ENCODE measurements around the gene URAD.

The URAD gene

DNA sequence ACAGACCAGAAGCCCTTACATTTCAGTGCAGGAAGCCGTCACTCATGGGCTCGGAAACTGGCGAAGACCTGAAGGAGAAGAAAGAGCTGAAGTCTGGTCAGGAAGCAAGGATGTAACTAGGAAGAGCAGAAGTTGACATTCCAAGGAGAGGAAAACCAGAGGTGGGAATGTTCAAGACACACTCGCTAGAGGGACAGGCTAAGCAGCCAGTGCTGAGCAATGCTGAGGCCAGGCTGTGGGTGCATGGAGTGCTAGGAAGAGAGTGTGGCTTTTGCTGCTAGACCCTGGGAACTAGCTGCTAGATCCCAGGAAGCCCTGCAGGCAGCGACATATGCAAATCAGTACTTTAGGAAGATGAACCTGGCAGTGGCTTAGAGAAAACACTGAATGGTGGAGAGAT is 12.1 kb upstream of the URAD start:
- DNase-seq (ENCODE audit: low read depth in 2 of 2): no peak

DNA sequence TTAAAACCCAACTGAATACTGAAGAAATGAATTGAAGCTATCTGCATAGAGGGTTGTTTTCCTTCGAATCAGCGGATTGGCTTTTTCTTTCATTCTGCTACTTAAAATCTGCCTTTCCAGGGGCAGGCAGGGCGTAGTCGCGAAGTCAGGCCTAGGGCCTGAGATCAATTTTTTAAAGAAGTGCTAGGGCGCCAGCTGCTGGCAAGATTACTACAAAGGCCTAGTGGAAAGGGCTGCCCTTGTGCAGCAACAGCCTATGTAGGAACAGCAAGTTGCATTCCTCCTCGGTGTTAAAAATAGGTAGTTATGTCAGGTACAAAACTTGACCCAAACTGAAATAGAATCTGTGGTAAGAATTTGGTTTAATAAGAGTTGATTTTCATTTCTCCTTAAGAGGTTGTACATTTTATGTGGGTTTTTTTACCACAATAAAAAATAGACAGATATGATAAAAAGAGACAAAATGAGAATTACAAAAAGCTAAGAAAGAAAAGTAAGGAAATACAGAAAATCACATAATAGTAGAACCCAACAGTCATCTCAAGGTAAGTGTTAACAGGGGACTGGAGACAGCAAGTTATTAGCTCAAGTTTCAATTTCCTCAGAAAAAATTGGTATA is 9.5 kb upstream of the URAD start:
- DNase-seq (ENCODE audit: low read depth in 2 of 2): no peak

DNA sequence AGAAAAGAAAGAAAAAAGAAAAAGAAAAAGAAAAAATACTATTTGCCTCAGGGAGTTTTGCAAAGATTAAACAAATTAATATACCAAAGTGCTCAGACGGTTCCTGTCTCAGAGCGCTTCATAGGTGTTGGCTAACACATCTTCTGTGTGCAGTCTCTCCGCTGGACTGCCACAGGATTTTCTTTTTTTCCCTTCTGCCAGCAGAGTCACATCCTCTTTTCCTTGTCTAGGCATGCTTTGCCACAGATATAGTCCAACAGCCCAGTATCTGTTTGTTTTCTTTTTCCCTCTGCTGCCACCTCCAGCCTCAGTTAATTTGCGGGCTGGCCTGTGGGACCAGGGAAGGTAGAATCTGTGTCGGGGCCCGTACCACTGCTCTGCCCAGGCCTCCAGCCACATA is 3.4 kb upstream of the URAD start:
- no peak for DNase-seq (ENCODE audit: low read depth in 2 of 2)

DNA sequence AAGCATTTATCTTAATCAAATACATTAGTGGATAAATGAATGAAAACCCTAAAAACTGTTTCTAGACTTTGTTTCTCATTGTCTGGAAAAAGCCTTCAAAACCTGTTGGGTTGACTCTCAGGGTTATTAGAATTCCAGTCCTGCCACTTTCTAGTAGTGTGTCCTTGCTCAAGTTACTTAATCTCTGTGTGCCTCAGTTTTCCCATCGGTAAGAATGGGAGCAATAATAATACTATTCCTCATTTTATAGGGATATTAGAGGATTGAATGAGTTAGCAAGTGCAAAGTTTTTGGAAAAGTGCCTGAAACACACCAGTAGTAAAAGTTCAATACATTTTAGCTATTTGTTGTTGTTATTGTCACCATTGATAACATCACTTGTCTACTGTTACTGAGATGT is 2.9 kb downstream of the URAD start:
- DNase-seq (ENCODE audit: low read depth in 2 of 2): no peak

DNA sequence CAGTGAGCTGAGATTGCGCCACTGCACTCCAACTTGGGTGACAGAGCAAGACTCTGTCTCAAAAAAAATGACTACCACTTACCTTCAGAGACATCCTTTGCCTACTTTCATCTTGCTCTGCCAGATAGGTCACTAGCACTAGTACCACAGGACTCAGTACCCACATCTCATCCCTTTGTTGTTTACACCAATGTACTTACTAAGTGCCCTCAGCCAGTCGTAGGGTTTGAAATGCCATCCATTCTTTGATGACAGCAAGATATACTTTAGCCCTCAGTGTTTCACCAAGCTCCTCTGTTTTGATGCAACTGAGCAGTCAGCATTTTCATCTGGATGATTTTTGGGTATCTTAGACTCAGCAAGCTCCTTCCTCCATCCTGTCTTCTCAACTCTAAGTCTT is 6.1 kb downstream of the URAD start:
- no peak for DNase-seq (ENCODE audit: low read depth in 2 of 2)

DNA sequence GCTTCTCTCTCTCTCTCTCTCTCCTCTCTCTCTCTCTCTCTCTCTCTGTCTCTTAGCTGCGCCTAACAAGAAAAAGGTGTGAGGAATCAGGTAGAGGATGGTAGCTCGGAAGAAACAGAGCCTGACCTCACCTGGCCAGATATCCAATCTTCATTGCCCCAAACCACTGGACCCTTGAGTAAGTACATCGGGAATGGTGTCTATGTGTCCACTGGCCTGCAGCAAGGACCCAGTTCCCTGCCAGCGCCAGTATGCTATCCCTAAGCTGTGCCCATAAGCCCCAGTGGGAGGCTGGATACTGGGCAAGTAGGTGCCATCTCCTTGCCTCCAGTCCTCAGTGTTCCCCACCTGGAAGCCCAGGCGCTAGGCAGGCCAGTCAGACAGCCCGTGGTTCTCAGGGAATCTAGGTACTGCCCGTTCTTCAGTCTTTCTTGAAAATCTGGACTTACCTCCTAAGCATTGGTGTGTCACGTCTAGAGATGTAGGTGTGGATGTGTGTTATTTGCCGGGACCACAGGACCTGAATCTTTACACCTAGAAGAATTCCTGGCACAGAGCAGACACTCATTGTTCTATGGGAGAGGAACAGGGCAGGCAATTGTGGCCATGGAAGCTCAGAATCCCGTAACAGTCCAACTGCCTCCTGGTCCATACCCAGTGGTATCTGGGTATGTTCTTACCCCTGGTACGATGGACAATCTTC is 7.3 kb downstream of the URAD start:
- DNase-seq (ENCODE audit: low read depth in 2 of 2): no peak

DNA sequence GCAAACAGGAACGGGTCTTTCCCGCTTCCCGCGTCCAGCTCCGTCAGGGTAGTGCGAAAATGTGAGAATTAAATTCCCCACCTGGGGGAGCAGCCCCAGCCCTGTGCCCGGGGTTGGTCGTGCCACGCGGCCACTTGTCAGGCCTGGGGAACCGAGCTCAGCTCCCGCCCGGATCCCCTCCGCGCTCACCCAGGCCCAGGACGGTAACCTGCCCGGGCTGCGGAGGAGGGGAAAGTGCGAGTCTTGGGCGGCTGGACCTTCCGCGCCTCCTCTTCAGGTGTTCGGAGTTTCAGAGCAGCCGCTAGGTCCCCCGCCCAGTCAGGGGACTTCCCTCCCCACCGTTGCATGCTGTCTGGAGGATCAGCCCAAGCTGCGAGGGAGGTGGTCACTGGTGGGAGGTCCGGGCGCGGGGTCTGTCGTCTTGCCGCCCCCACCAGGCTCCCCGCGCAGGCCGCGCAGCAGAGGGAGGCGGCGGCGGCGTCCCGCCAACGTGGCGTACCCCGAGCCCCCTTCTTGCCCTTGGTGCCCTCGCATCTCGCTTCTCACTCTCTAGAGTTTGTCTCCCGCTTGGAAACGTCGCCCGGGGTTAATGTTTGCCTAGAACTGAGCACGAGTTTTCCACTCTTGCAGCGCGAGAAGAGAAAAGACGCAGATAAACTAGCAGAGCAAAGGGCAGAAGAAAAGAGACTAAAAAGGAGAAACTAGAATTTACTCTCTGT is 8.1 kb downstream of the URAD start:
- no peak for DNase-seq (ENCODE audit: low read depth in 2 of 2)

DNA sequence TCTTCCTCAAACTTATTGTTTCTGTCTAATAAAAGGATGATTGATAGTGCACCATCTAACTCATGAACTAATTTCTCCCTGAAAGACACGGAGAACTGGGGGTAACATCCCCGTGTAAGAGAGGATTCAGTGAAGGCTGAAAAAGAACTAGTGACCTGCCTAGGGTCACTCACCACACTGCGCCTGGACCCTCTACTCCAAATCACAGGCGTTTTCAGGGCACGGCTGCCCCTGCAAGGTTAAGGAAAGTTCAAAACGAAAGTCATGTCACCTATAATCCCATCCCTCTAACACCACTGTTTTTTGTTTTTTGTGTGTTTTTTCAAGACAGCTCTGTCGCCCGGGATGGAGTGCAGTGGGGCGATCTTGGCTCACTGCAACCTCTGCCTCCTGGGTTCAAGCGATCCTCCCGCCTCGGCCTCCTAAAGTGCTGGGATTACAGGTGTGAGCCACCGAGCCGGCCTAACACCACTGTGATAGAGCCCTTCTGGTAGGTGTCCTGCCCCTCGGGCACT is 8.7 kb downstream of the URAD start:
- no peak for DNase-seq (ENCODE audit: low read depth in 2 of 2)

DNA sequence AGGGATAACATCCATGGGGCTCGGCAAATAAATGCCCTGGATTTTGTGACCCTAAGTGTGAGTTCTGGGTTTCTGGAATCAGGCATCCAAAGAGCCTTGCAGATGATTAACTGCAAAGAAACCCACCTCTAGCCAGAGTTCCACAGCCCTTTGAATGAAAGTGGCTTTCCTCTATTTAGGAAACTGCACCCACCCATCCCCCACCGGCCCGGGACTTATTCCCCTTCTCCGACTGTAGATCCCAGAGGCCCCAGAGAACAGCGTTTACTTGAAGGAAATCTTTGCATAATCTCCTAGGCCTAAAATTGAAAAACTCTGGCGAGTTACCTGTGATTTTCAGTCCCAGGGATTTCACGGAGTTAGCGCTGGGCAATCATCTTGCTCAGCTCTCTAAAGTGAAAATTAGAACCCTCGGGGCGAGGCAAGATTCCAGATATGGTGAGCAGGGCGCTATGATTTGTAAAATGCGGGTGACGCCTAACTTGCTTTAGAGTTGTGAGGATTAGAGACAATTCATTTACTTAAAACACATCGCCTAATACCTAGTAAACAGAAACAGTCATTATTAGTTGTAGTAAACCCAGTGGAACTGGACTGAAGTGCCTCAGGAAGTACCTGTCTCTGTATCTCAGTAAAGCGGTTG is 9.4 kb downstream of the URAD start:
- no peak for DNase-seq (ENCODE audit: low read depth in 2 of 2)

DNA sequence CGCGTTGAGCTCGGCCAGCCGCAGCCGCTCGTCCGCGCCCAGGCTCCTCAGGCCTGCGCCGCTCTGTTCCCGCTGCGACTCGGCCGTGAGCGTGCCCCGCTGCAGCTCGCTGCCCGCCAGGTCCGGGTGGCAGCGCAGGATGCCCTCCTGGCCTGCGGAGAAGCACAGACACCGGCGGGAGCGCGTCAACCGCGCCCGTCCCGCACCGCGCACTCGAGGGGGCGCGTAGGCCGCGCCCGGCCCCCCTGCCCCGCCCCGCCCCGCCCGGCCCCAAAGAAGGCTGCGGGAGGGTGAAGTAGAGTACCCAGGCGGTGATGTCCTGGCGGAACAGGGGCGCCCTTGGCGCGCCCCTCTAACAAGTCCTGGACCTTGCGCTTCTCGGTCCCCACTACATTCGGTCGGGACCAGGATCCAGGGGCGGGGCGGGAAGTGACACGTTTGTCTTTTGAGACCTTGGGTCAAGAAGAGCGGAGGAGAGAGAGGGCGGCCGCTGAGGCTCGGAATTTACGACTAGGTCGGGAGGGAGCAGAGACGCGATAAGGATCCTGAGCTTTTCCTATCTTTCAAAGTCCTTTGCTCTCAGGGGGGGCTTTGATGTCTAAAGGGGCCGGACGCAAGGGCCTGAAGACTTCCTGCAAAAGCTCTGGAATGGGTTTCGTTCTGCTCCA is 10.1 kb downstream of the URAD start:
- DNase-seq (ENCODE audit: low read depth in 2 of 2): no peak

DNA sequence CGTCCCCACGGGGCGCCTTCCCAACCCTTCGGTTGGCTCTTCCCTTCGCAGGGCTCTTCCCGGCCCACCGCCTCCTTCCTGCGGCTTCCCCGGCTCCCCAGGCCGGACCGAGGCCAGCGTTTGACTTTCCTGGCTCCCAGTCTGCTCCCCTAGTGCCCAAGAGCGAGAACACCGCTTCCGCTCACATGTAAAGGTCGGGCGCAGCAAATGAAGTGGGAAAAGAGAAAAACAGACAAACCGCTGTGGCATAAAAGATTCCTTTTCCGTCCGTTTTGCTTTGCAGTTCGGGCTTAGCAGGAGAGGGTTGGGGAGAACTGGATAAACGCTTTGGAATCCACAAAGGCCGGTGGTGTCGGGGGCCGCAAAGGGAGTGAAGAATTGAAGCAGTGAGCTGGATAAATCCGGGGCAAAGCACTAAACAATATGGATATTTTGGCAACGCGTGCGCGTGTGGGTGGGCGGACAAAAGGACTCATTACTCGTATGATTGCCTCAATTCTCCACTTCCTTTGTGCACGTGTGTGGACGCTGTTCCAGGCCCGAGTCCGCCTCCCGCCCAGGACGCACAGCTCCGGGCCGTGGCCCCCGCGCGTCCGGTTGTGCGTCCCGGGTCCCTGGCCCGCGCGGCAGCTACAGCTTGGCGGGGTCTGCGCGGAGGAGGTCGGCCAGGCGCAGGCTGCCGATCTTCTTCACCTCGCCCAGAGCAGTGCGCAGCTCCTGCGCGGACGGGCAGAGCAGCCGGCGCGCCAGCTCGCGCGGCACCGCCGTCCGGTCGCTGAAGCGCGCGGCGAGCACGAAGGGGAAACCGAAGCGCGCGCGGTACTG is 10.8 kb downstream of the URAD start:
- DNase-seq (ENCODE audit: low read depth in 2 of 2): no peak

DNA sequence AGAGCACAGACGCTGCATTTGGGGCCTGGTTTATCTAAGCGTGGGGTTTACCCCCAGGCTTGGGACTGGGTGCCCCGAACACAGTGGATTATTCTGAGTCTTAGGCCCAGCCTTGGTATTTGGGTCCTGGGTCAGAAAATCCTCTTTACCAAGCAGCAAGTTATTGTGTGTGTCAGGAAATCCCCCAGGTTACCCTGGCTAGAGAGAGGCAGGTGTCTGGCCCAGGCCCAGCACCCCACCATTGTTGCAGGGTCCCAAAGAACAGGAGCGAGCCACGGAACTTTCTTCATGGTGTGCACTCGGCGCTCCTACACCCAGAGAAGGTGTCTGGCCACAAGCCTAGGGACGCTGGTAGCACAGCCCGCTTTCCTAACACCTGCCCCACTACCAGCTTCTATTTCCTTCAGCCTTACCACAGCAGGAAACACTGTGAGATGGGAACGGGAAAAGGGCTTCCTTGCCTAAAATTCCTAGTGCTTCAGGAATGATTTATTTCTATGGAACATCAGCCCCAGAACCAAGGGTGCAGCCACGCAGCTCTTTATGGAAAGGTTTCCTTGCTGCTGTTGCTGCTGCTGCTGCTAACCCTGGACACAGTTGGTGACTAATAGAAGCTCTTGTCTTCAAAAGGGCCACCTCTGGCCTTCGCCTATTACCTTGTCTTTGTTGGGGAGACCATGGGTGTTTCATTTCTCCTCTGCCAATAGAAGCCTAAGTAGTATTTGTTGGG is 12.0 kb downstream of the URAD start:
- DNase-seq (ENCODE audit: low read depth in 2 of 2): no peak

DNA sequence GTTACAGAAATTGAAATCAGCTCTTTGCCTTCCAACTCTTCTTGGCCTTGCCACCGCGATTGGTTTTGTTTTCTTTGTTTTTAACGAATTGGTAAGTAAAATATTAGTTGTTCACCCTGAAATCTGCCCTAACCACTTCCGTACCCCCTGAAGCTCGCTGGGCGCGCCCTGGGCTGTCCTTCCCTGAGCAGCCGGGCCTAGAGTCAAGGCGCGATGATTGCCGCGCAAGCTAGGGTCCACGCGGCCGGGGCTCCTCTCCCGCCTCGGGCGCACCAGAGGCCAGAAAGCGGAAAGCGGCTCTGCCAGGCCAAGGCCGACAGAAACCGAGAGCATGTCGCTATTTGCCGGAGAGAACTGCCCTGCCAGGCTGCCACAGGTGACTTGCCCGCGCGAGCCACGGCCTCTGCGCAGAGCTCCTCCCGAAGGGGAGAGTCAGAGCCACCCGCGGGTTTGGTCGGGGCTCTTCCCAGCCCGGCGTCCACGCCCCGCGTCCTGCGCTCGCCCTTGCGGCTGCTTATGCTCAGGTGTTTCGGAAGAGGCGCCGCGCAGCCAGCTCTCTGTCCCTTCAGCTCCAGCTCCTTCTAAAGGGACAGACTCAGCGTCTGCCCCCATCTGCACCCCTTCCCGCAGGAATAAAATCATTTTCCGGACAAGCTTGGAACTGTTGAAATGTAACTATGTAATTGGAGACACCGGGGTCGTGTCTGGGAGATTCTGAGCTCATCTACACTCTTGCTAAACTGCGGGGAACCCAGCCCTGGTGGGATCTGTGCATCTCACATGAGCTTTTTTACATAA is 12.7 kb downstream of the URAD start:
- DNase-seq (ENCODE audit: low read depth in 2 of 2): no peak

DNA sequence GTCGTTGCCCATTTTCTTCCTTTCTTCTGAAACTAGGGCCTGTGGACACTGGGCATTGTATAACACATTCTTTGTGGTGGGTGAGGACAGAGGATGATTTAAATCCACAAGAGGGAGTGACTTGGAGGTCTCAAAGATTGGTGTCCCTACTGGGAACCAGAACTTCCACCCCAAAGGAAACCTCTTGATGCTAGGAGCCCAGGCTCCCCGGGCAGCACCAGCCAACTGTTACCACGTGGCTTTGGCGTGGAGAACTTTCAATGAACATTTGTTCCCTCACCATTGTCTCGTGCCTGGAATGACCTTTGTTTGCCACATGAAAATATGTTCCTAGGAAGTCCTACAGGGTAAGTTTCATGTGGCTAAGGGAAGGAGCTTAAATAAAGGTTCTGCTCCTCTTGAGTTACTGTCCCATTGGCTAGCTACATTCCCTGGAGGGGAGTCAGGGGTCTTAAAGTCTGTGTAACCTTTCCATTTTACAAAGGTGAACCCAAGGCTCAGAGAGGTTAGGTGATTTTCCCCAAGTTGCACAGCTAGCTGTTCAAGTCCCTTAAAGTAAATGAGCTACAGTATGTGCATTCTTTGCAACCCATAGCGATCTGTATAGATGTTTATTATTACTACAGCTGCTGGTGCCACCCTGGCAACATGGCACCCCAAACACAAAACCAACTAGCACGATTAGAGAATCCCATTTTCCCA is 14.4 kb downstream of the URAD start:
- no peak for DNase-seq (ENCODE audit: low read depth in 2 of 2)

DNA sequence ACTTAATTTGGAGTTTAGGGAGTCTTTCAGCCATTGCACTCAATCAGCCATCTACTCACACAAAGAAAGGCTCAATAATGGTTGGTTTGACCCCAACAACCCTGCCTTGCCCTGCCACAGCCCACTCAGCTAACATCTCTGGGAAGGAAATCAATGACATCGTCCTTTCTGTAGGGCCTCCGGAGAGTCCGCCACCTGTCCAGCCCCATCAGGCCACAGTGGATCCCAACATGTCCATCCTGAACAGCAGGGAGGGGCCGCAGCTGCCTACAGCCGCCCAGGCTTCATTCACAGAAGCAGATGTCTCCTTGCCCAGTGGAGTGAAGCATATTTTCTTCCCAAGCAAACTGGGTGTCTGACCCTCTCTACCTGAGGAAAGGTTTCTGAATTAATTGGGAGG is 15.2 kb downstream of the URAD start:
- no peak for DNase-seq (ENCODE audit: low read depth in 2 of 2)

DNA sequence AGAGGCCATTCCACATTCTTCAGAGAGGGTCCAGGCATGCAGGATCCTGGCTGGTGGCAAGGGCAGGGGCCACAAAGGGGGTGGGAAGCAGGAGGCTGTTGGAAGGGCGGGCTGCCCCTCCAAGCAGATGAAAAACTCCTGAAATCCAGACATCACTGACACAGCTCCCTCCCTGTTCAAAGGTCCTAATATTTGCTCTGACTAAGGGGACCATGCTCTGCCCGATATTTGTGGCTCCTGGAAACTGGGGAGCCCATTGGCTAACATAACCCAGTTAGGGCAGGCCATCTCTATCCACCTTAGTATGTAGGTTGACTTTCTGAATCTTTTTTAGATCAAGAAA is 16.0 kb downstream of the URAD start:
- no peak for DNase-seq (ENCODE audit: low read depth in 2 of 2)

DNA sequence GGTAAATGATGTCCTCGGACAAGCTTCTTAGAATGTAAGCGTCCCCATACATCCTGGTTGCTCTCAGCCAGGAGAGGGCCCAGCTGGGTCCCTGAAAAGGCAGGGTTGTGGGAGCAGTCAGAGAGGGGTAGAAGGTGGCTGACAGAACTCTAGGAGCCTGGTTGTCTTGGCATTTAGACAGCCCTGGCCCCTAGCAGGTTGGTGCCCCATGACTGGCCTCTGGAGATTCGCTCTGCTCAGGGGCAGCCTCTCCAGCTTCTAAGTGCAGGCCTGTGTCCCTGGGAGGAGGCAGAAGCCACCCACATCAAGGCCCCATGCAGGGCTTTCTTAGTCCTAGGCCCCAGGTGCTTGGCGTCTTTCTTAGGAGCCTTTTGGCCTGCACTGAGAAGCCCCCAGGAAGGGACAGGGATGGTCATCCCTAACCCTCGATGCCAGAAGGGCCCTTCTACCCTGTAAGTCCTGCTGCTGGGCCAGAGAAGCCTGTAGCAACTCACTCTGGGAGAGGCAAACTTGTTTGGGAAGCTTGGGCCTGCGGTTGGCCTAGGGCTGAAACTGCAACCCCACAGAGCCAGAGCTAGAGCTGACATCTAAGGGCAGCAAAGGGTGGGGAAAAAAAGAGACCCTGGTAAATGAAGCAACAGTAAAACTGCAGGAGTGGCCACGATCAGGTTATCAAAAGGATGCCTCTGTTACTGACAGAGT is 16.6 kb downstream of the URAD start:
- no peak for DNase-seq (ENCODE audit: low read depth in 2 of 2)

DNA sequence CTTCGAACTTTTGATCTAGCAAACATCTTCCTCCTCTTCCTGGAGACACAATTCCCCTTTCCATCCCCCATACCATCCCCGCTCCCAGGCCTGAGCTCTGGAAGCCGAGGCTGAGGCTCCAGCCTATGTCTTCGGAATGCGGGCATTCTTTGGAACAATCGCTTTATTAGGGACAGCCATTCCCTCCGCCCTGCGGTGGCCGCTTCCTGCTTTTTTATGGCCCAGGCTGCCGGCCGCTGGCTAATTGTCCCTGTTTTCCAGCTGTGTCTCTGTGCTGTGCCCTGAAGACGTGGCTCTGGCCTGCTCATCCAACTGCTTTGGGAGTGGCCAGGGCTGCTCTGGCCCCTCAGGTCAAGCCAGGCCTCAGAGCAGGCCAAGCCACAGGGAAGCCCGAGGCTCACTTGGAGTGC is 17.3 kb downstream of the URAD start:
- no peak for DNase-seq (ENCODE audit: low read depth in 2 of 2)

Measured in stimulated activated CD8-positive, alpha-beta memory T cell treated with anti-CD3 and anti-CD28 coated beads, Interleukin-15, amount 100 ng/mL, for 4 hours (primary cell).